Endothelial cell of umbilical vein (primary cell): ENCODE results near the gene WNT11. TPM values are rescaled to one million over a fixed set of nuclear protein-coding genes. Genes with fewer than 3 reads are reported as not detected.

ENCODE experiments used
- BruUV-seq: library from RNA; stranded (reverse); fragments of 400-500 nt; replicated peaks from 2 replicates; lab custom pipeline; 2021; lab: Mats Ljungman, UMichigan
- CTCF ChIA-PET: fragments of 300-600, 350-600 bp; sonication (Branson Sonifier 250); formaldehyde crosslinking; loops from one replicate; lab custom pipeline; 2021; ENCODE audit warnings: antibody characterized with exemption, inconsistent platforms; lab: Charles Lee
- POLR2A ChIA-PET: fragments of 300-600, 350-600 bp; sonication (Branson Sonifier 250); formaldehyde crosslinking; loops from one replicate; lab custom pipeline; 2021; ENCODE audit warnings: antibody characterized with exemption, inconsistent platforms; lab: Charles Lee
- DNase-seq: peaks from one replicate; pipeline ENCODE4 v3.0.0-alpha.2; 2011; ENCODE audit warnings: low read depth, low spot score
- FAIRE-seq: peaks from 2 replicates; lab custom pipeline; 2011; peaks lifted over from hg19 to GRCh38; lab: Jason Lieb, UNC
- H2AFZ ChIP-seq: 2 replicates; pipeline ENCODE4 v1.6.0; 2012; ENCODE audit warnings: low read depth, low read length, control low read depth, inconsistent platforms
- H3K27ac ChIP-seq: 2 replicates; pipeline ENCODE4 v1.5.1; 2011; ENCODE audit warnings: low read depth, mild to moderate bottlenecking, control low read depth, low read length, moderate library complexity; ENCODE audit not compliant: insufficient read depth
- H3K27me3 ChIP-seq, 2 experiments: 2 replicates each; pipeline versions ENCODE4 v1.6.0 to v1.6.1; 2011; ENCODE audit warnings: low read length in 2 of 2, mixed read lengths in 1 of 2; ENCODE audit not compliant: control insufficient read depth in 2 of 2, insufficient read depth in 2 of 2
- H3K36me3 ChIP-seq, 2 experiments: 2 replicates in 1 of 2; 3 replicates in 1 of 2; pipeline ENCODE4 v1.5.1; 2011; ENCODE audit warnings: low read length in 2 of 2, mild to moderate bottlenecking in 1 of 2, moderate library complexity in 1 of 2; ENCODE audit not compliant: control insufficient read depth in 2 of 2, insufficient read depth in 2 of 2; ENCODE audit errors: extremely low read depth in 1 of 2
- H3K4me1 ChIP-seq: 3 replicates; pipeline ENCODE4 v1.5.1; 2011; ENCODE audit warnings: mild to moderate bottlenecking, low read length; ENCODE audit not compliant: control insufficient read depth, insufficient read depth; ENCODE audit errors: extremely low read depth
- H3K4me2 ChIP-seq: 2 replicates; pipeline ENCODE4 v1.6.1; 2011; ENCODE audit warnings: low read length, control low read depth, mixed read lengths; ENCODE audit not compliant: insufficient read depth
- H3K4me3 ChIP-seq, 3 experiments: fragments of 200-600 bp in 1 of 3; sonication (generic), shearing (Covaris generic) in 1 of 3; replicated peaks in 1 of 3; 2 replicates each; pipeline ENCODE4 v1.5.1; 2011 to 2016; ENCODE audit warnings: control low read depth in 3 of 3, low read length in 3 of 3, mild to moderate bottlenecking in 2 of 3, inconsistent platforms in 1 of 3, low read depth in 1 of 3, moderate library complexity in 1 of 3; ENCODE audit not compliant: insufficient read depth in 1 of 3
- H3K79me2 ChIP-seq: 2 replicates; pipeline ENCODE4 v1.6.0; 2012; ENCODE audit warnings: low read length, inconsistent platforms; ENCODE audit not compliant: control insufficient read depth, insufficient read depth
- H3K9ac ChIP-seq: replicated peaks from 2 replicates; pipeline ENCODE3; 2011; ENCODE audit warnings: low read length, control low read depth; ENCODE audit not compliant: insufficient read depth; ENCODE audit errors: extremely low read depth
- H3K9me1 ChIP-seq: replicated peaks from 3 replicates; pipeline ENCODE4 v1.6.0; 2011; ENCODE audit warnings: mild to moderate bottlenecking, low read length; ENCODE audit not compliant: control insufficient read depth, insufficient read depth; ENCODE audit errors: extremely low read depth
- H3K9me3 ChIP-seq: replicated peaks from 2 replicates; pipeline ENCODE4 v1.5.1; 2012; ENCODE audit warnings: low read length, inconsistent platforms; ENCODE audit not compliant: control insufficient read depth, insufficient read depth
- H4K20me1 ChIP-seq: replicated peaks from 2 replicates; pipeline ENCODE3; 2011; ENCODE audit warnings: mild to moderate bottlenecking, low read length; ENCODE audit not compliant: control insufficient read depth, insufficient read depth; ENCODE audit errors: extremely low read depth
- EZH2 ChIP-seq: IDR thresholded peaks from 2 replicates; pipeline ENCODE4 v1.6.1; 2012; ENCODE audit warnings: borderline replicate concordance, low read depth, mild to moderate bottlenecking, moderate library complexity, low read length, inconsistent platforms; ENCODE audit not compliant: severe bottlenecking
- FOS ChIP-seq: IDR thresholded peaks from 2 replicates; pipeline ENCODE4 v1.6.1; 2011; ENCODE audit warnings: mild to moderate bottlenecking, low read length, moderate library complexity, borderline replicate concordance; ENCODE audit not compliant: insufficient read depth
- GATA2 ChIP-seq: IDR thresholded peaks from 2 replicates; pipeline ENCODE4 v1.7.0; 2011; ENCODE audit warnings: low read depth, mild to moderate bottlenecking, moderate library complexity, mixed read lengths, low read length; ENCODE audit not compliant: insufficient read length, insufficient read depth
- JUN ChIP-seq: IDR thresholded peaks from 2 replicates; pipeline ENCODE4 v1.6.1; 2011; ENCODE audit warnings: borderline replicate concordance, low read depth; ENCODE audit not compliant: insufficient read length, insufficient read depth
- MYC ChIP-seq: IDR thresholded peaks from one replicate; pipeline ENCODE4 v1.6.1; 2011; ENCODE audit warnings: mild to moderate bottlenecking, low read depth, low read length
- POLR2A ChIP-seq: IDR thresholded peaks from 2 replicates; pipeline ENCODE4 v1.6.1; 2012; ENCODE audit warnings: low read depth, mild to moderate bottlenecking, control low read depth, low read length
- POLR2AphosphoS5 ChIP-seq: IDR thresholded peaks from 2 replicates; pipeline ENCODE4 v1.6.1; 2012; ENCODE audit warnings: low read depth, mild to moderate bottlenecking, control low read depth, low read length, moderate library complexity; ENCODE audit not compliant: insufficient read depth
- dilution Hi-C: fragments of 300-500 bp; cut with MboI; formaldehyde crosslinking; loops from one replicate; pipeline ENCODE4 v1.15.0; 2019; ENCODE audit warnings: low sequenced_read_pairs; ENCODE audit not compliant: extremely low pct_ligation_motif_present
- intact Hi-C: fragments of 100-400 bp; cut with micrococcal nuclease; formaldehyde crosslinking; loops from one replicate; pipeline ENCODE4 v1.10.0; 2022
- polyA plus RNA-seq, 4 experiments: library from polyadenylated mRNA; depleted of rRNA in 3 of 4; stranded (reverse) in 3 of 4; unstranded in 1 of 4; fragments of >200 nt; gene quantifications; 2 replicates each; pipeline versions ENCODE4 v1.2.1 to v1.2.3, GENCODE V29; 2011 to 2012; ENCODE audit warnings: missing spikeins in 1 of 4
- total RNA-seq: library from RNA; stranded (reverse); gene quantifications from 2 replicates; pipeline ENCODE4 v1.2.3, GENCODE V29; 2021
- TF ChIP-seq, protein P1 (sequence below), 2 donors: IDR thresholded peaks; 1 replicate in 1 of 2; 2 replicates in 1 of 2; pipeline ENCODE4 v1.5.1; 2011; ENCODE audit warnings: low read length in 2 of 2, mild to moderate bottlenecking in 2 of 2, moderate library complexity in 2 of 2, control low read depth in 1 of 2, inconsistent platforms in 1 of 2, low read depth in 1 of 2; ENCODE audit not compliant: insufficient read depth in 1 of 2; ENCODE audit errors: extremely low read depth in 1 of 2
- TF ChIP-seq, protein P2 (sequence below): IDR thresholded peaks from 2 replicates; pipeline ENCODE4 v1.6.1; 2011; ENCODE audit not compliant: insufficient read depth, insufficient read length

Gene WNT11
- total and polyA plus RNA-seq, 2 donors (not counting 3 experiments of a cell fraction or from before 2014, with no cell fraction given): not detected

DNA sequence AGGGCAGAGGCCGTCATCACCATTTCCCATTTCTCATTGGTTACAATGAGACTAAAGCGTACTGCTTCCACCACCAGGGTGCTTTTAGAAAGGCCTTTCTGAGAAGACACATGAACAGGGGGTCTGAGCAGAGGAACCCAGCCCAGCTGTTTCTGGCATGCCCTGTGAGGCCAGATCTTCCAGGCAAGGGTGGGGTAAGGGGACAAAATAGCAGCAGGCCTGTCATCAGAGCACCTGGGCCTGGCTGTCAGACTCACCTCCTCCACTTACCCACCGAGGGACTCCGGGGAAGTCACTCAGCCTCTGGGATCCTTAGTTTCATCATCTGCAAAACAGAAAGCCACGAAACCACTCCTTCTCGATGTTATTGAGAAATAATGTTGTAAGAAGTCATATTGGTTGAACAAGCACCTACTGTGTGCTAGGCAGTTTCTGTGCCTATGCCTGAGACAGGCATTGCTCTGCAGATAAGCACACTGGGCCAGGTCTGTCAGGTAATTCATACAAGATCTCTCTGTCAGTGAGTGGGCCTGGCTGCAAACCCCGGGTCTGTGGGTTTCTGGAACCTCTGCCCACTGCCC, 8.8 kb upstream of the WNT11 start:
- POLR2A ChIA-PET: no interaction called here
- no TSS peak for BruUV-seq
- Histone ChIP-seq H3K9me1 (no peaks in the 10 kb centered on the region), H3K4me2 (no peak overlapping the region), H3K4me3 (no peak overlapping the region), H3K79me2 (no peaks in the 10 kb centered on the region), H3K27me3 (peaks cover 23 to 28% of the 10 kb centered on the region in 2 experiments), H3K4me1 (no peaks in the 10 kb centered on the region), H3K36me3 (no peaks in the 10 kb centered on the region), H3K9me3 (no peaks in the 10 kb centered on the region), H4K20me1 (no peaks in the 10 kb centered on the region), H2AFZ (no peak overlapping the region), H3K9ac (no peak overlapping the region), H3K27ac (no peak overlapping the region)
- dilution Hi-C loops: no loop called here
- no peak for DNase-seq
- intact Hi-C loops: no loop called here
- no peak for FAIRE-seq
- CTCF ChIA-PET: no interaction called here
- TF ChIP-seq EZH2 (no peak), POLR2A (no peak), GATA2 (no peak), MYC (no peak), POLR2AphosphoS5 (no peak), JUN (no peak), FOS (no peak)
- TF ChIP-seq, protein P1, sequence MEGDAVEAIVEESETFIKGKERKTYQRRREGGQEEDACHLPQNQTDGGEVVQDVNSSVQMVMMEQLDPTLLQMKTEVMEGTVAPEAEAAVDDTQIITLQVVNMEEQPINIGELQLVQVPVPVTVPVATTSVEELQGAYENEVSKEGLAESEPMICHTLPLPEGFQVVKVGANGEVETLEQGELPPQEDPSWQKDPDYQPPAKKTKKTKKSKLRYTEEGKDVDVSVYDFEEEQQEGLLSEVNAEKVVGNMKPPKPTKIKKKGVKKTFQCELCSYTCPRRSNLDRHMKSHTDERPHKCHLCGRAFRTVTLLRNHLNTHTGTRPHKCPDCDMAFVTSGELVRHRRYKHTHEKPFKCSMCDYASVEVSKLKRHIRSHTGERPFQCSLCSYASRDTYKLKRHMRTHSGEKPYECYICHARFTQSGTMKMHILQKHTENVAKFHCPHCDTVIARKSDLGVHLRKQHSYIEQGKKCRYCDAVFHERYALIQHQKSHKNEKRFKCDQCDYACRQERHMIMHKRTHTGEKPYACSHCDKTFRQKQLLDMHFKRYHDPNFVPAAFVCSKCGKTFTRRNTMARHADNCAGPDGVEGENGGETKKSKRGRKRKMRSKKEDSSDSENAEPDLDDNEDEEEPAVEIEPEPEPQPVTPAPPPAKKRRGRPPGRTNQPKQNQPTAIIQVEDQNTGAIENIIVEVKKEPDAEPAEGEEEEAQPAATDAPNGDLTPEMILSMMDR (IDR thresholded peaks at IDR 0.05; ENCODE audit: extremely low read depth in 1 of 2, insufficient read depth in 1 of 2, low read depth in 1 of 2, low read length in 2 of 2): no peak
- TF ChIP-seq, protein P2, sequence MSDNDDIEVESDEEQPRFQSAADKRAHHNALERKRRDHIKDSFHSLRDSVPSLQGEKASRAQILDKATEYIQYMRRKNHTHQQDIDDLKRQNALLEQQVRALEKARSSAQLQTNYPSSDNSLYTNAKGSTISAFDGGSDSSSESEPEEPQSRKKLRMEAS: no peak
